GM12875 (cell line): ENCODE data around the gene POU2AF1.
"Not testable (repeated sequence)": the region's sequence is repeated elsewhere in the genome, so short reads cannot be mapped to it uniquely, and the experiment has no call there.

Experiments used
- H3K4me3 ChIP-seq: one replicate; pipeline ENCODE4 v1.5.1; 2011; ENCODE audit warnings: low read depth, low read length, control low read depth
- TF ChIP-seq, protein P1 (sequence below): IDR thresholded peaks from 2 replicates; pipeline ENCODE4 v1.5.1; 2011; ENCODE audit warnings: low read depth, mild to moderate bottlenecking, control low read depth, inconsistent platforms, low read length, moderate library complexity, borderline replicate concordance; ENCODE audit not compliant: insufficient read depth

Gene POU2AF1

DNA sequence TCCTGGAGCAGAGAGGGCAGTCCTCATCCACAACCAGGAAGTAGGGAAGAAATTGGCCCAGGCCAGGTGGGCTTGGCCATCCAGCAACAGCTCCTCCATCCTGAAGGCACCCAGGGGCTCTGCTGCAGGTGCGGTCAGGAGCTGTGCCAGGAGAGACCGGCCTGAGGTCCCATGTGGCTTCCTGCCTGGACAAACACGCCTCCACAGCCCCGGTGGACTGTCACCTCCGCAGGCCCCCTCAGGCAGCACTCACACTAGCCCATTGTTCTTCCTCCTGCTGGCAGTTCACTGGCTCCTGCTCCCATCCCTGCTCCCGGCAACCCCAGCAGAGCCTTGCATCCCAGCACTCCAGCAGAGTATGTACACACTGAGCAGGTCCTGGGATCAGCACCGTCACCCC is 16.0 kb upstream of the POU2AF1 start:
- no peak overlapping the region for H3K4me3 ChIP-seq
- TF ChIP-seq, protein P1, sequence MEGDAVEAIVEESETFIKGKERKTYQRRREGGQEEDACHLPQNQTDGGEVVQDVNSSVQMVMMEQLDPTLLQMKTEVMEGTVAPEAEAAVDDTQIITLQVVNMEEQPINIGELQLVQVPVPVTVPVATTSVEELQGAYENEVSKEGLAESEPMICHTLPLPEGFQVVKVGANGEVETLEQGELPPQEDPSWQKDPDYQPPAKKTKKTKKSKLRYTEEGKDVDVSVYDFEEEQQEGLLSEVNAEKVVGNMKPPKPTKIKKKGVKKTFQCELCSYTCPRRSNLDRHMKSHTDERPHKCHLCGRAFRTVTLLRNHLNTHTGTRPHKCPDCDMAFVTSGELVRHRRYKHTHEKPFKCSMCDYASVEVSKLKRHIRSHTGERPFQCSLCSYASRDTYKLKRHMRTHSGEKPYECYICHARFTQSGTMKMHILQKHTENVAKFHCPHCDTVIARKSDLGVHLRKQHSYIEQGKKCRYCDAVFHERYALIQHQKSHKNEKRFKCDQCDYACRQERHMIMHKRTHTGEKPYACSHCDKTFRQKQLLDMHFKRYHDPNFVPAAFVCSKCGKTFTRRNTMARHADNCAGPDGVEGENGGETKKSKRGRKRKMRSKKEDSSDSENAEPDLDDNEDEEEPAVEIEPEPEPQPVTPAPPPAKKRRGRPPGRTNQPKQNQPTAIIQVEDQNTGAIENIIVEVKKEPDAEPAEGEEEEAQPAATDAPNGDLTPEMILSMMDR = no peak

DNA sequence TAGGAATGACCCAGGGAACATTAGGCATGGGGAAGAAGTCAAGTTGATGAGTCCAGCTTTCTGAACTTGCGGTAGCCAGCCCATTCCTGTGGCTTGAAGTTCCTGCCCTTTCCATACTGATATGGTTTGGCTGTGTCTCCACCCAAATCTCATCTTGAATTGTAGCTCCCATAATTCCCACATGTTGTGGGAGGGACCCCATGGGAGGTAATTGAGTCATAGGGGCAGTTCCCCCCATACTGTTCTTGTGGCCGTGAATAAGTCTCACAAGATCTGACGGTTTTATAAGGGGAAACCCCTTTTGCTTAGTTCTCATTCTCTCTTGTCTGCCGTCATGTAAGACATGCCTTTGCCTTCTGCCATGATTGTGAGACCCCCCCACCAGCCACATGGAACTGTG is 15.1 kb upstream of the POU2AF1 start:
- H3K4me3 ChIP-seq = not testable (repeated sequence)

DNA sequence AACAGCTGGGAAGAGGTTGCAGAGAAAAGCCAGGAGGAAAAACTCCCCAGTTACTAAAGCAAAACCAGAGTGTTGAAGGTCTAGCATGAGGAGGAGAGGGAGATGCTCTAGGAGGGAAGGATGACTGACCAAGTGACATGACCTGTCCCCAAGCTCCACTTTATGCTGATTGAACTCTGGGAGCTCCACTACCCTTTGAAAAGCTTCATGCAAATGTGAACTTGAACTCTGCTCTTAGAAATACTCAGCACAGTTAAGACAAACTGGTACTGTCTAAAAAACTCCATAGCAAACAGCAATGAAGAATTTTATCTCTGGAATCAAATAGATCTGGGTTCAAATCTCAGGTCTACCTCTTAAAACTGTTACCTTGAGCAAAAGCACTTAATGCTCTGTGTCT is 14.5 kb upstream of the POU2AF1 start:
- H3K4me3 ChIP-seq = no peak overlapping the region
- TF ChIP-seq, protein P1 = no peak

DNA sequence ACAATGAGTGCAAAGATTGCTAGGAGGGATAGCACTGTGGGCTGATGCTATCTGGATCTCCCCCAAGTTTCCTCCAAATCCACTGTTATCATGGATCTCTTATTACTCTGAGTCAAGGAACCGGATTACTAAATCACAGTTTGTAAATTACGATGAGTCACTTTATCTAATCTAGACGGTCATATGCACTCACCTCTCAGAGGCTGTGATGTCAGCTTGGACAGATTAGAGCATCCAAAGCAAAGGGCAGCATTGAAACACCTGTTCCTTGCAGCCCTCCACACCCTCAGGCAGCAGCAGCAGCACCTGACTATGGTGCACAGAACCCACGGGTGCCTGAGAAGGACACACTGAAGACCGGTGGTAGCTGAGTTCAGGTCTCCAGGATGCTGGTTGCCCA is 14.0 kb upstream of the POU2AF1 start:
- TF ChIP-seq, protein P1 = no peak

DNA sequence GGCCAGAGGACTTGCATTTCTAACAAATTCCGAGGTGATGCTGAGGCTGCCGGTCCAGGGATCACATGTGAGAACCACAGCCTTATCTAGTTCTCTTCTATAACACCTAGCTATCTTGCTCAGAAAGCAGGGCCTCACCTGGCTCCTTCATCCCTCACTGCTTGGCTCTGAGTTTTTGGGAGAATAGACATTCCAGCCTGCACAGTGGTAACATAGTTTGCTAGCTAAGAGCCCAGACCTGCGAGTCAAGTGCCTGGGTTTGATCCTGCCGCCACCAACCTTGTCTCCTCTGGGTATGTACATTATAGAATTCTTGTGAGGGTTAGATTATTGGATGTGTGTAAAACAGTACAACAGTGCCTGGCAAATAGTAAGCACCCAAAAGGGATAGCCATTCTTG is 13.5 kb upstream of the POU2AF1 start:
- no peak overlapping the region for H3K4me3 ChIP-seq
- TF ChIP-seq, protein P1 = no peak

More for the DNA sequence above, 14.0 kb upstream of the POU2AF1 start:
- H3K4me3 ChIP-seq = no peak overlapping the region

DNA sequence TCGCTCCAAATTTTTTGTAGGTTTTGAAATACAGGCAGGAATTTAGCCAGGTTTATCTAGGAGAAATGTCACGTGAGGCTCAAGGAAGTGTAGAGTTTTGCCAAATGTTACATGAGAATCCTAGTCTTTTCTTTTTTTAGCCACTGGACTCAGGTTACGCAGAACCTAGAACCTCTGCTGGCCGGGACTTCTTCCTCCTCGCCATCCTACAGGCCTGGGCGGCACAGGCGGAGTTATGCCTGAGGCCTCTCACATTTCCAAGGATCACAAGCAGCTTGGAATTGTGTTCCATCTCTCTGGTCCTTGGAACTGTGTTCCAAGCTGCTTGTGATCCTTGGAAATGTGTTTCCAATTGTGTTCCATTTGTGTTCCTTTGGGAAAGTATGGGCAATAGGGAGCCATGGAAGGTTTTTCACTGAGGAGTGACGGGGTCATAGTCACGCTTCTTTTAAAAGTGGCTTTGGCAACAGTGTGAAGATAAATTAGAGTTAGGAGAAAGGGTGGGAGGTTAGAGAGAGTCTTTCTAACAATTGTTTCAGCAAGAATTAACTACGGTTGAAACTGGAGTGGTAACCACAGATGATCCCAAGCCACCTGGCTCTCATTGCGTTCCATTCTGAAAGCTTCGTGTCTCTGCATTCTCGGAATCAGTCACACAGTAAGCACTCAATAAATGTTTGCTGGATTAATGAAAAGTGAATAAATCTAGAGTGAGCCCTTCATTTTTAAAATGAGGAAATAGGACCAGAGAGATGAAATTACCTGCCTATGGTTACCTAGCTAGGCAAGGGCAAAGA is 12.5 kb upstream of the POU2AF1 start:
- TF ChIP-seq, protein P1 = no peak
- H3K4me3 ChIP-seq = no peak overlapping the region

DNA sequence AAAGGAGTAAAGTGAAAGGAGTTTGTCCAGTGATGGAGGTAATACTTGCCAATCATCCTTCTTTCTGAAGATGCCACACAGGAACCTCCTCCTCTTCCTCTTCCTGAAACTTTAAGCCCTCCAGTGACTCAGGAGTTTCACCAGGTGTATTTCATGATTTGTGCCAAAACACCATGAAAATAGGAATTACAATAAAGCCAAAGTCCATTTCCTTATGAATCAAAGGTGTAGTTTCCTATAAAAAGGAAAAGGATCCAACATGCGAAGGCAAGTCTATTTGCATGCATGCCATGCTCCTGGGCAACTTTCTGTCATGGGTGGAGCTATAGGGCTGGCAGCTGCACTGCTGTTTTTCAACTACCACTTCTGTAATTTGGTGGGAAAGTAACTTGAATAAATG is 9.8 kb upstream of the POU2AF1 start:
- TF ChIP-seq, protein P1 = no peak
- no peak overlapping the region for H3K4me3 ChIP-seq
